Endodermal cell (in vitro differentiated cells): ENCODE data around the gene KRTAP10-8. TPM values are rescaled to one million over a fixed set of nuclear protein-coding genes. Genes with fewer than 3 reads are reported as not detected.
"Not testable (repeated sequence)": the region's sequence is repeated elsewhere in the genome, so short reads cannot be mapped to it uniquely, and the experiment has no call there.

Source experiments
- DNase-seq: peaks from one replicate; pipeline ENCODE4 v3.0.0-alpha.2; 2017
- H3K27ac ChIP-seq: 2 replicates; pipeline ENCODE4 v1.5.1; 2013; ENCODE audit warnings: mild to moderate bottlenecking, low read depth, low read length, moderate library complexity
- H3K27me3 ChIP-seq: 2 replicates; pipeline ENCODE4 v1.6.1; 2013; ENCODE audit warnings: mild to moderate bottlenecking, low read length, moderate library complexity; ENCODE audit not compliant: insufficient read depth, control insufficient read depth, poor library complexity, severe bottlenecking
- H3K36me3 ChIP-seq: 2 replicates; pipeline ENCODE4 v1.7.0; 2013; ENCODE audit warnings: mild to moderate bottlenecking, low read length, moderate library complexity; ENCODE audit not compliant: control insufficient read depth, insufficient read depth
- H3K4me1 ChIP-seq: one replicate; pipeline ENCODE4 v1.7.0; 2013; ENCODE audit warnings: low read length; ENCODE audit not compliant: control insufficient read depth, insufficient read depth
- H3K4me3 ChIP-seq: 2 replicates; pipeline ENCODE4 v1.5.1; 2013; ENCODE audit warnings: mild to moderate bottlenecking, low read length, moderate library complexity
- H3K9ac ChIP-seq: 2 replicates; pipeline ENCODE4 v1.6.1; 2013; ENCODE audit warnings: mild to moderate bottlenecking, low read length, moderate library complexity; ENCODE audit not compliant: poor library complexity, severe bottlenecking; ENCODE audit errors: extremely low read depth
- H3K9me3 ChIP-seq: 2 replicates; pipeline ENCODE4 v1.6.1; 2013; ENCODE audit warnings: mild to moderate bottlenecking, low read length, moderate library complexity; ENCODE audit not compliant: control insufficient read depth
- H3K27ac Mint-ChIP-seq: 2 replicates; pipeline ENCODE4 v1.8.0; 2020; ENCODE audit warnings: mixed read lengths
- H3K27me3 Mint-ChIP-seq: 2 replicates; pipeline ENCODE4 v1.8.0; 2021; ENCODE audit warnings: mild to moderate bottlenecking, mixed read lengths; ENCODE audit not compliant: insufficient read depth
- H3K36me3 Mint-ChIP-seq: 2 replicates; pipeline ENCODE4 v1.8.0; 2020; ENCODE audit warnings: low read depth, mixed read lengths
- H3K4me1 Mint-ChIP-seq: 2 replicates; pipeline ENCODE4 v1.8.0; 2020; ENCODE audit warnings: mixed read lengths
- H3K4me3 Mint-ChIP-seq: 2 replicates; pipeline ENCODE4 v1.8.0; 2020; ENCODE audit warnings: mild to moderate bottlenecking, moderate library complexity, mixed read lengths
- H3K9me3 Mint-ChIP-seq: 2 replicates; pipeline ENCODE4 v1.8.0; 2020; ENCODE audit warnings: mild to moderate bottlenecking, mixed read lengths
- WGBS, 2 experiments: methylation state at CpG; one replicate each; pipeline versions ENCODE4 v1.1.5 to v1.1.7; 2013; ENCODE audit warnings: missing lambda C conversion rate in 2 of 2, mixed read lengths in 1 of 2; ENCODE audit not compliant: insufficient coverage in 1 of 2, insufficient read length in 1 of 2; 5-methylcytosine and 5-hydroxymethylcytosine counted together
- total RNA-seq, 2 donors: library from RNA; stranded (reverse); fragmentation: NEBNext Ultra II Directional in 1 of 2; extraction: Animal tissue kit (Norgen Biotek cat#: 25700) in 1 of 2; gene quantifications; 2 replicates in 1 of 2; 3 replicates in 1 of 2; pipeline ENCODE4 v1.2.1, GENCODE V29; 2021
- TF ChIP-seq, protein P1 (sequence below): fragments of 200-600 bp; sonication (generic); conservative IDR thresholded peaks from 2 replicates; pipeline ENCODE4 v1.5.0; 2021; ENCODE audit warnings: antibody characterized with exemption, mild to moderate bottlenecking

The KRTAP10-8 gene
- total RNA-seq, 2 donors from 2014 or later: not detected

GRCh38 chr21:44646366-44647221 lies 34.7 kb downstream of the KRTAP10-8 start, which contains the start of gene KRTAP10-11:
Gene KRTAP10-11 (plus strand): TSS chr21:44646414. CDS start chr21:44646459, 45 bp downstream.
- H3K27me3 Mint-ChIP-seq, H3K4me3 Mint-ChIP-seq, H3K36me3 ChIP-seq, DNase-seq, H3K4me1 Mint-ChIP-seq, H3K4me1 ChIP-seq, H3K9ac ChIP-seq, H3K27me3 ChIP-seq, H3K4me3 ChIP-seq, H3K36me3 Mint-ChIP-seq: not testable (repeated sequence)
- Mint-ChIP-seq H3K27ac (peak within 1 kb of the TSS; percentile 46), H3K9me3 (peaks cover 36% of the 10 kb centered on the region)
- peak within 1 kb of the TSS; percentile 44 for H3K27ac ChIP-seq
- TF ChIP-seq, protein P1, sequence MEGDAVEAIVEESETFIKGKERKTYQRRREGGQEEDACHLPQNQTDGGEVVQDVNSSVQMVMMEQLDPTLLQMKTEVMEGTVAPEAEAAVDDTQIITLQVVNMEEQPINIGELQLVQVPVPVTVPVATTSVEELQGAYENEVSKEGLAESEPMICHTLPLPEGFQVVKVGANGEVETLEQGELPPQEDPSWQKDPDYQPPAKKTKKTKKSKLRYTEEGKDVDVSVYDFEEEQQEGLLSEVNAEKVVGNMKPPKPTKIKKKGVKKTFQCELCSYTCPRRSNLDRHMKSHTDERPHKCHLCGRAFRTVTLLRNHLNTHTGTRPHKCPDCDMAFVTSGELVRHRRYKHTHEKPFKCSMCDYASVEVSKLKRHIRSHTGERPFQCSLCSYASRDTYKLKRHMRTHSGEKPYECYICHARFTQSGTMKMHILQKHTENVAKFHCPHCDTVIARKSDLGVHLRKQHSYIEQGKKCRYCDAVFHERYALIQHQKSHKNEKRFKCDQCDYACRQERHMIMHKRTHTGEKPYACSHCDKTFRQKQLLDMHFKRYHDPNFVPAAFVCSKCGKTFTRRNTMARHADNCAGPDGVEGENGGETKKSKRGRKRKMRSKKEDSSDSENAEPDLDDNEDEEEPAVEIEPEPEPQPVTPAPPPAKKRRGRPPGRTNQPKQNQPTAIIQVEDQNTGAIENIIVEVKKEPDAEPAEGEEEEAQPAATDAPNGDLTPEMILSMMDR: peak; percentile 23
- H3K9me3 ChIP-seq: peaks cover 22% of the 10 kb centered on the region
- 87 to 91% methylated on average over 7 to 21 of the region's 21 CpGs for WGBS, 2 experiments

- H3K4me3 Mint-ChIP-seq: no peak overlapping the region
- H3K27ac Mint-ChIP-seq: peak overlapping the region; percentile 46
- H3K9me3 Mint-ChIP-seq: peaks cover 32% of the 10 kb centered on the region
- peaks cover 4% of the 10 kb centered on the region for H3K36me3 Mint-ChIP-seq
- Histone ChIP-seq H3K27ac (peak overlapping the region; percentile 44), H3K9me3 (peaks cover 22% of the 10 kb centered on the region), H3K27me3 (no peaks in the 10 kb centered on the region), H3K36me3 (no peaks in the 10 kb centered on the region), H3K9ac (no peak overlapping the region), H3K4me1 (no peaks in the 10 kb centered on the region), H3K4me3 (no peak overlapping the region)
- no peak for DNase-seq
- TF ChIP-seq, protein P1: no peak
- H3K27me3 Mint-ChIP-seq: peaks cover 3% of the 10 kb centered on the region
- peaks cover 7% of the 10 kb centered on the region for H3K4me1 Mint-ChIP-seq
- 69 to 90% methylated on average over 5 to 8 of the region's 8 CpGs for WGBS, 2 experiments
Measured at GRCh38 chr21:44647222-44647552, 35.3 kb downstream of the KRTAP10-8 start.

- H3K4me3 Mint-ChIP-seq: no peak overlapping the region
- peaks cover 7% of the 10 kb centered on the region for H3K4me1 Mint-ChIP-seq
- no peak overlapping the region for H3K4me3 ChIP-seq
- DNase-seq: no peak
- H3K36me3 ChIP-seq: no peaks in the 10 kb centered on the region
- WGBS, 2 experiments: 92 to 94% methylated on average over 19 to 33 of the region's 33 CpGs
- H3K36me3 Mint-ChIP-seq: peaks cover 4% of the 10 kb centered on the region
- TF ChIP-seq, protein P1: no peak
- H3K27ac Mint-ChIP-seq: no peak overlapping the region
- peaks cover 5% of the 10 kb centered on the region for H3K27me3 Mint-ChIP-seq
- no peaks in the 10 kb centered on the region for H3K27me3 ChIP-seq
- H3K9me3 ChIP-seq: peaks cover 19% of the 10 kb centered on the region
- no peak overlapping the region for H3K9ac ChIP-seq
- peaks cover 25% of the 10 kb centered on the region for H3K9me3 Mint-ChIP-seq
- no peak overlapping the region for H3K27ac ChIP-seq
- no peaks in the 10 kb centered on the region for H3K4me1 ChIP-seq
Measured at GRCh38 chr21:44648557-44649311, 36.9 kb downstream of the KRTAP10-8 start.
